OCI-LY1 (cell line): ENCODE data around the gene PNCK.

Experiments
- H2AFZ ChIP-seq: fragments of 200-600 bp; sonication (generic), shearing (Covaris generic); 2 replicates; pipeline ENCODE4 v1.6.0; 2014; ENCODE audit warnings: antibody characterized with exemption, mild to moderate bottlenecking, low read length
- H3F3A ChIP-seq: fragments of 200-600 bp; sonication (generic), shearing (Covaris generic); 2 replicates; pipeline ENCODE4 v1.6.0; 2014; ENCODE audit warnings: mild to moderate bottlenecking, antibody characterized with exemption, low read length, moderate library complexity; ENCODE audit not compliant: insufficient read depth
- H3K27ac ChIP-seq: fragments of 200-600 bp; sonication (generic); 2 replicates; pipeline ENCODE4 v1.5.1; 2014; ENCODE audit warnings: low read length, mixed run types, mild to moderate bottlenecking, low read depth; ENCODE audit not compliant: poor library complexity, severe bottlenecking
- H3K27me3 ChIP-seq: fragments of 200-600 bp; sonication (generic); 2 replicates; pipeline ENCODE4 v1.6.0; 2014; ENCODE audit warnings: antibody characterized with exemption, mild to moderate bottlenecking, low read length, moderate library complexity; ENCODE audit not compliant: insufficient read depth
- H3K36me3 ChIP-seq: fragments of 200-600 bp; sonication (generic); 2 replicates; pipeline ENCODE4 v1.6.1; 2014; ENCODE audit warnings: mild to moderate bottlenecking, antibody characterized with exemption, low read length, moderate library complexity, mixed read lengths; ENCODE audit not compliant: insufficient read depth
- H3K4me1 ChIP-seq: fragments of 200-600 bp; sonication (generic); 2 replicates; pipeline ENCODE4 v1.5.1; 2014; ENCODE audit warnings: mild to moderate bottlenecking, low read length, moderate library complexity; ENCODE audit not compliant: insufficient read depth, severe bottlenecking
- H3K4me2 ChIP-seq: fragments of 200-600 bp; sonication (generic), shearing (Covaris generic); 2 replicates; pipeline ENCODE4 v1.6.1; 2014; ENCODE audit warnings: low read length
- H3K4me3 ChIP-seq: fragments of 200-600 bp; sonication (generic); 2 replicates; pipeline ENCODE4 v1.5.1; 2014; ENCODE audit warnings: low read length, low read depth, mild to moderate bottlenecking, mixed read lengths; ENCODE audit not compliant: poor library complexity, severe bottlenecking
- H3K79me2 ChIP-seq: fragments of 200-600 bp; shearing (Covaris generic); 2 replicates; pipeline ENCODE4 v1.6.1; 2016; ENCODE audit warnings: mixed run types, low read length, mixed read lengths; ENCODE audit not compliant: insufficient read depth
- H3K9ac ChIP-seq: fragments of 200-600 bp; sonication (generic), shearing (Covaris generic); 2 replicates; pipeline ENCODE4 v1.6.1; 2014; ENCODE audit warnings: mild to moderate bottlenecking, low read length, mixed read lengths
- H3K9me2 ChIP-seq: fragments of 200-600 bp; sonication (generic), shearing (Covaris generic); 2 replicates; pipeline ENCODE4 v1.6.1; 2014; ENCODE audit warnings: low read depth, mild to moderate bottlenecking, low read length, mixed read lengths
- H3K9me3 ChIP-seq: fragments of 200-600 bp; shearing (Covaris generic); 2 replicates; pipeline ENCODE4 v1.6.1; 2014; ENCODE audit warnings: low read length, mixed read lengths
- H4K20me1 ChIP-seq: fragments of 200-600 bp; sonication (generic), shearing (Covaris generic); 2 replicates; pipeline ENCODE4 v1.6.0; 2016; ENCODE audit warnings: mild to moderate bottlenecking, low read length; ENCODE audit not compliant: insufficient read depth
- EZH2 ChIP-seq: fragments of 200-600 bp; sonication (generic), shearing (Covaris generic); IDR thresholded peaks from 2 replicates; pipeline ENCODE4 v1.8.0; 2017; ENCODE audit warnings: borderline replicate concordance, mixed run types, mild to moderate bottlenecking, antibody characterized with exemption, low read length, moderate library complexity, mixed read lengths
- TF ChIP-seq, protein P1 (sequence below): fragments of 200-600 bp; sonication (generic), shearing (Covaris generic); IDR thresholded peaks from 2 replicates; pipeline ENCODE4 v1.5.1; 2017; ENCODE audit warnings: mild to moderate bottlenecking, antibody characterized with exemption, low read length, moderate library complexity, mixed read lengths

The PNCK gene

GRCh38 chrX:153703036-153703370, 29.4 kb upstream of the PNCK start:
- no peak overlapping the region for H2AFZ ChIP-seq
- no peaks in the 10 kb centered on the region for H3K79me2 ChIP-seq
- H3K4me2 ChIP-seq = no peak overlapping the region
- no peaks in the 10 kb centered on the region for H4K20me1 ChIP-seq
- H3K9ac ChIP-seq = no peak overlapping the region
- no peaks in the 10 kb centered on the region for H3K27me3 ChIP-seq
- H3K4me1 ChIP-seq = no peaks in the 10 kb centered on the region
- H3K9me2 ChIP-seq = no peaks in the 10 kb centered on the region
- no peak overlapping the region for H3K4me3 ChIP-seq
- no peaks in the 10 kb centered on the region for H3F3A ChIP-seq
- peaks cover 5% of the 10 kb centered on the region for H3K36me3 ChIP-seq
- H3K27ac ChIP-seq = no peak overlapping the region
- TF ChIP-seq, protein P1, sequence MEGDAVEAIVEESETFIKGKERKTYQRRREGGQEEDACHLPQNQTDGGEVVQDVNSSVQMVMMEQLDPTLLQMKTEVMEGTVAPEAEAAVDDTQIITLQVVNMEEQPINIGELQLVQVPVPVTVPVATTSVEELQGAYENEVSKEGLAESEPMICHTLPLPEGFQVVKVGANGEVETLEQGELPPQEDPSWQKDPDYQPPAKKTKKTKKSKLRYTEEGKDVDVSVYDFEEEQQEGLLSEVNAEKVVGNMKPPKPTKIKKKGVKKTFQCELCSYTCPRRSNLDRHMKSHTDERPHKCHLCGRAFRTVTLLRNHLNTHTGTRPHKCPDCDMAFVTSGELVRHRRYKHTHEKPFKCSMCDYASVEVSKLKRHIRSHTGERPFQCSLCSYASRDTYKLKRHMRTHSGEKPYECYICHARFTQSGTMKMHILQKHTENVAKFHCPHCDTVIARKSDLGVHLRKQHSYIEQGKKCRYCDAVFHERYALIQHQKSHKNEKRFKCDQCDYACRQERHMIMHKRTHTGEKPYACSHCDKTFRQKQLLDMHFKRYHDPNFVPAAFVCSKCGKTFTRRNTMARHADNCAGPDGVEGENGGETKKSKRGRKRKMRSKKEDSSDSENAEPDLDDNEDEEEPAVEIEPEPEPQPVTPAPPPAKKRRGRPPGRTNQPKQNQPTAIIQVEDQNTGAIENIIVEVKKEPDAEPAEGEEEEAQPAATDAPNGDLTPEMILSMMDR = no peak
- TF ChIP-seq EZH2 = no peak
- H3K9me3 ChIP-seq = no peaks in the 10 kb centered on the region

GRCh38 chrX:153702336-153703035, 28.9 kb upstream of the PNCK start:
- Histone ChIP-seq H3K9me2 (no peaks in the 10 kb centered on the region), H3K9ac (no peak overlapping the region), H3K4me1 (no peaks in the 10 kb centered on the region), H3F3A (no peaks in the 10 kb centered on the region), H3K4me2 (no peak overlapping the region), H2AFZ (no peak overlapping the region), H3K4me3 (no peak overlapping the region), H3K79me2 (no peaks in the 10 kb centered on the region), H3K27ac (no peak overlapping the region), H3K36me3 (peaks cover 5% of the 10 kb centered on the region), H4K20me1 (no peaks in the 10 kb centered on the region), H3K9me3 (no peaks in the 10 kb centered on the region), H3K27me3 (no peaks in the 10 kb centered on the region)
- no peak for TF ChIP-seq EZH2
- TF ChIP-seq, protein P1 = no peak

DNA sequence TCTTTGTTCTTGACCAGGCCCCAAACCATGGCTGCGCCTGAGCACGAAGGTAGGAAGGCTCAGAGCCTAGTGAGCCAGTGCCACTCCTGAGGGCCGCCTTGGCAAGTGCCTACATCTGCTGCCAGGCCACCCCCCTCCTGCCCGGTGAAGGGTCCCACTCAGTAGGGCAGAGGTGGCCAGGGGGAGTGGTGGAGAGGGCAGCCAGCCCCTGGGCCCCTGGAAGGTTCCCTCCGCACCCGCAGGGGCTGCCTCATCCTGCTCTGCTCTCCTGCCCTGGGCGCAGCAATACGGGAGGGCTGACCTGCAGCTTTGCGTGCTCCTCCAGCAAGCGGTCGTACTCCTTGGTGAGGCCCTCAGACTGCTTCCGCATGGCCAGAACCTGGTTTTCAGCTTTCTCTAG, 28.1 kb upstream of the PNCK start:
- no peak for TF ChIP-seq EZH2
- TF ChIP-seq, protein P1 = no peak
- Histone ChIP-seq H3K4me2 (no peak overlapping the region), H3K4me3 (no peak overlapping the region), H3K9me3 (no peaks in the 10 kb centered on the region), H3K36me3 (peaks cover 5% of the 10 kb centered on the region), H3K27me3 (no peaks in the 10 kb centered on the region), H3K4me1 (no peaks in the 10 kb centered on the region), H3K79me2 (no peaks in the 10 kb centered on the region), H4K20me1 (no peaks in the 10 kb centered on the region), H3K27ac (no peak overlapping the region), H3K9ac (no peak overlapping the region), H3F3A (no peaks in the 10 kb centered on the region), H3K9me2 (no peaks in the 10 kb centered on the region), H2AFZ (no peak overlapping the region)
